SK-N-SH treated with all-trans-retinoic acid at 6 μM for 48 hours (cell line): ENCODE data around the gene DIAPH1.

Source experiments
- ARNTL ChIP-seq: fragments of 450-650 bp; formaldehyde crosslinking; IDR thresholded peaks from 2 replicates; pipeline ENCODE4 v1.5.0; 2020; ENCODE audit warnings: low read depth, mild to moderate bottlenecking, moderate library complexity, borderline replicate concordance
- CREB5 ChIP-seq: fragments of 250-450 bp; sonication (Bioruptor Pico); IDR thresholded peaks from 2 replicates; pipeline ENCODE4 v1.5.1; 2020; ENCODE audit warnings: low read depth, mild to moderate bottlenecking, moderate library complexity
- CSDC2 ChIP-seq: fragments of 250-450 bp; sonication (Bioruptor Pico); IDR thresholded peaks from 2 replicates; pipeline ENCODE4 v1.5.0; 2020; ENCODE audit warnings: mild to moderate bottlenecking, moderate library complexity
- OSR1 ChIP-seq: fragments of 250-450 bp; sonication (Bioruptor Pico); IDR thresholded peaks from 2 replicates; pipeline ENCODE4 v1.8.0; 2022; ENCODE audit warnings: moderate library complexity, mild to moderate bottlenecking, inconsistent platforms
- PPARA ChIP-seq: fragments of 250-450 bp; sonication (Bioruptor Pico); IDR thresholded peaks from 2 replicates; pipeline ENCODE4 v1.5.0; 2020; ENCODE audit warnings: mild to moderate bottlenecking, borderline replicate concordance
- RARB ChIP-seq: fragments of 250-450 bp; sonication (Bioruptor Pico); IDR thresholded peaks from 2 replicates; pipeline ENCODE4 v1.8.0; 2021; ENCODE audit warnings: mild to moderate bottlenecking, moderate library complexity
- ZFP3 ChIP-seq: fragments of 250-450 bp; sonication (Bioruptor Pico); IDR thresholded peaks from 2 replicates; pipeline ENCODE4 v1.5.0; 2020; ENCODE audit warnings: mild to moderate bottlenecking, moderate library complexity
- ZFP30 ChIP-seq: fragments of 450-650 bp; formaldehyde crosslinking; IDR thresholded peaks from 2 replicates; pipeline ENCODE4 v1.5.0; 2022; ENCODE audit warnings: mild to moderate bottlenecking, moderate library complexity
- ZNF565 ChIP-seq: fragments of 450-650 bp; formaldehyde crosslinking; conservative IDR thresholded peaks from 2 replicates; pipeline ENCODE4 v1.5.0; 2020; ENCODE audit warnings: low read depth, mild to moderate bottlenecking, moderate library complexity
- TF ChIP-seq, protein P1 (sequence below): fragments of 250-450 bp; sonication (Bioruptor Pico); IDR thresholded peaks from 2 replicates; pipeline ENCODE4 v1.8.0; 2020; ENCODE audit warnings: mild to moderate bottlenecking, moderate library complexity, borderline replicate concordance
- TF ChIP-seq, protein P2 (sequence below): fragments of 250-450 bp; sonication (Bioruptor Pico); IDR thresholded peaks from 2 replicates; pipeline ENCODE4 v1.5.1; 2021; ENCODE audit warnings: mild to moderate bottlenecking, moderate library complexity

DNA sequence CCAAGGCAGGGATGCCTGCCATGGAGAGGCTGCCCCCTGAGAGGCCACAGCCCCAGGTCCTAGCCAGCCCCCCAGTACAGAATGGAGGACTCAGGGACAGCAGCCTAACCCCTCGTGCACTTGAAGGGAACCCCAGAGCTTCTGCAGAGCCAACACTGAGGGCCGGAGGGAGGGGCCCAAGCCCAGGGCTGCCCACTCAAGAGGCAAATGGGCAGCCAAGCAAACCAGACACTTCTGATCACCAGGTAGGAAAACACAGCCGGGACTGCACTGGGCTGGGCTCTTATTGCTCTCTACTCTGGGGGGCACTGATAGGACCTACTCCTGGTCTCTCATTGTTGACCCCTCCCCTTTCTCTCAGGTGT lies 21.2 kb upstream of the DIAPH1 start:
- TF ChIP-seq, protein P1, sequence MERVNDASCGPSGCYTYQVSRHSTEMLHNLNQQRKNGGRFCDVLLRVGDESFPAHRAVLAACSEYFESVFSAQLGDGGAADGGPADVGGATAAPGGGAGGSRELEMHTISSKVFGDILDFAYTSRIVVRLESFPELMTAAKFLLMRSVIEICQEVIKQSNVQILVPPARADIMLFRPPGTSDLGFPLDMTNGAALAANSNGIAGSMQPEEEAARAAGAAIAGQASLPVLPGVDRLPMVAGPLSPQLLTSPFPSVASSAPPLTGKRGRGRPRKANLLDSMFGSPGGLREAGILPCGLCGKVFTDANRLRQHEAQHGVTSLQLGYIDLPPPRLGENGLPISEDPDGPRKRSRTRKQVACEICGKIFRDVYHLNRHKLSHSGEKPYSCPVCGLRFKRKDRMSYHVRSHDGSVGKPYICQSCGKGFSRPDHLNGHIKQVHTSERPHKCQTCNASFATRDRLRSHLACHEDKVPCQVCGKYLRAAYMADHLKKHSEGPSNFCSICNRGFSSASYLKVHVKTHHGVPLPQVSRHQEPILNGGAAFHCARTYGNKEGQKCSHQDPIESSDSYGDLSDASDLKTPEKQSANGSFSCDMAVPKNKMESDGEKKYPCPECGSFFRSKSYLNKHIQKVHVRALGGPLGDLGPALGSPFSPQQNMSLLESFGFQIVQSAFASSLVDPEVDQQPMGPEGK (CRISPR knock-in tag): no peak
- TF ChIP-seq CSDC2 (no peak), PPARA (CRISPR knock-in tag) (no peak), OSR1 (CRISPR knock-in tag) (no peak), CREB5 (CRISPR knock-in tag) (no peak), ZNF565 (CRISPR knock-in tag) (no peak), ARNTL (CRISPR knock-in tag) (no peak), ZFP30 (CRISPR knock-in tag) (no peak), ZFP3 (CRISPR knock-in tag) (no peak), RARB (CRISPR knock-in tag) (no peak)
- TF ChIP-seq, protein P2, sequence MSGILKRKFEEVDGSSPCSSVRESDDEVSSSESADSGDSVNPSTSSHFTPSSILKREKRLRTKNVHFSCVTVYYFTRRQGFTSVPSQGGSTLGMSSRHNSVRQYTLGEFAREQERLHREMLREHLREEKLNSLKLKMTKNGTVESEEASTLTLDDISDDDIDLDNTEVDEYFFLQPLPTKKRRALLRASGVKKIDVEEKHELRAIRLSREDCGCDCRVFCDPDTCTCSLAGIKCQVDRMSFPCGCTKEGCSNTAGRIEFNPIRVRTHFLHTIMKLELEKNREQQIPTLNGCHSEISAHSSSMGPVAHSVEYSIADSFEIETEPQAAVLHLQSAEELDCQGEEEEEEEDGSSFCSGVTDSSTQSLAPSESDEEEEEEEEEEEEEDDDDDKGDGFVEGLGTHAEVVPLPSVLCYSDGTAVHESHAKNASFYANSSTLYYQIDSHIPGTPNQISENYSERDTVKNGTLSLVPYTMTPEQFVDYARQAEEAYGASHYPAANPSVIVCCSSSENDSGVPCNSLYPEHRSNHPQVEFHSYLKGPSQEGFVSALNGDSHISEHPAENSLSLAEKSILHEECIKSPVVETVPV (CRISPR knock-in tag): no peak
